ENCODE results near the gene RASL10B. TPM values are rescaled to one million over a fixed set of nuclear protein-coding genes. Genes with fewer than 3 reads are reported as not detected.

Gene RASL10B
- total and polyA plus RNA-seq, 7 donors = 0.60 to 5.5 (median 3.6) TPM; not detected in 1

- no peaks in the 10 kb centered on the region for H3K9me3 ChIP-seq
These were observed 15.3 kb upstream of the RASL10B start for GRCh38 chr17:35716173-35716572.

GRCh38 chr17:35716897-35717465 is 14.5 kb upstream of the RASL10B start:
- no peak overlapping the region for H3K4me3 ChIP-seq
- 88% methylated on average over 4 of the region's 4 CpGs for WGBS, 2 donors
- H3K9me3 ChIP-seq = no peaks in the 10 kb centered on the region
- peaks cover 0 to 21% (median 15%) of the 10 kb centered on the region in 4 donors for H3K4me1 ChIP-seq
- H3K36me3 ChIP-seq = peaks cover 0 to 49% (median 3%) of the 10 kb centered on the region in 4 donors
- intact Hi-C loops (cut with DNase I) = no loop called here
- peak overlapping the region; percentile 19 to 81 (median 36) for H3K27ac ChIP-seq
- no peaks in the 10 kb centered on the region for H3K27me3 ChIP-seq
- TF ChIP-seq POLR2AphosphoS5 (IDR thresholded peaks at IDR 0.05) (peak; percentile 11 to 72 (median 32)), EP300 (IDR thresholded peaks at IDR 0.05) (peak in 1 of 4 donors; percentile 81), CTCF (IDR thresholded peaks at IDR 0.05) (no peak), POLR2A (IDR thresholded peaks at IDR 0.05) (no peak)
- no peak for DNase-seq

More at GRCh38 chr17:35716173-35716572, 15.3 kb upstream of the RASL10B start:
- TF ChIP-seq POLR2AphosphoS5 (IDR thresholded peaks at IDR 0.05) = no peak
- no peak for TF ChIP-seq EP300 (IDR thresholded peaks at IDR 0.05)
- no peak for TF ChIP-seq POLR2A (IDR thresholded peaks at IDR 0.05)
- no peak for TF ChIP-seq CTCF (IDR thresholded peaks at IDR 0.05)
- H3K4me3 ChIP-seq = no peak overlapping the region
- DNase-seq = no peak
- no peaks in the 10 kb centered on the region for H3K27me3 ChIP-seq
- 92 to 93% methylated on average over 3 of the region's 3 CpGs for WGBS, 2 donors
- peaks cover 0 to 21% (median 15%) of the 10 kb centered on the region in 4 donors for H3K4me1 ChIP-seq
- intact Hi-C loops (cut with DNase I) = no loop called here
- peak overlapping the region in 2 of 4 donors; percentile 49 to 81 for H3K27ac ChIP-seq
- peaks cover 0 to 49% (median 6%) of the 10 kb centered on the region in 4 donors for H3K36me3 ChIP-seq

GRCh38 chr17:35717475-35717874 is 14.0 kb upstream of the RASL10B start:
- no peaks in the 10 kb centered on the region for H3K27me3 ChIP-seq
- no peak overlapping the region for H3K4me3 ChIP-seq
- intact Hi-C loops (cut with DNase I) = no loop called here
- H3K4me1 ChIP-seq = peaks cover 0 to 21% (median 15%) of the 10 kb centered on the region in 4 donors
- peaks cover 0 to 49% (median 2%) of the 10 kb centered on the region in 4 donors for H3K36me3 ChIP-seq
- peak overlapping the region in 3 of 4 donors; percentile 19 to 81 (median 49) for H3K27ac ChIP-seq
- WGBS, 2 donors = 60 to 78% methylated on average over 2 of the region's 2 CpGs
- TF ChIP-seq EP300 (IDR thresholded peaks at IDR 0.05) (no peak), POLR2AphosphoS5 (IDR thresholded peaks at IDR 0.05) (no peak), POLR2A (IDR thresholded peaks at IDR 0.05) (no peak), CTCF (IDR thresholded peaks at IDR 0.05) (no peak)
- no peak for DNase-seq
- no peaks in the 10 kb centered on the region for H3K9me3 ChIP-seq

GRCh38 chr17:35723735-35724134 is 7.7 kb upstream of the RASL10B start:
- intact Hi-C loops (cut with DNase I) = no loop called here
- no peaks in the 10 kb centered on the region for H3K9me3 ChIP-seq
- no peaks in the 10 kb centered on the region for H3K27me3 ChIP-seq
- 97 to 100% methylated on average over 2 of the region's 2 CpGs for WGBS, 2 donors
- no peak overlapping the region for H3K27ac ChIP-seq
- H3K4me1 ChIP-seq = peaks cover 0 to 23% (median 18%) of the 10 kb centered on the region in 4 donors
- no peak for DNase-seq
- no peak overlapping the region for H3K4me3 ChIP-seq
- TF ChIP-seq CTCF (IDR thresholded peaks at IDR 0.05) (no peak), POLR2A (IDR thresholded peaks at IDR 0.05) (no peak)
- H3K36me3 ChIP-seq = peaks cover 0 to 51% (median 16%) of the 10 kb centered on the region in 4 donors

All from sigmoid colon (tissue), 7 donors.